ENCODE data around the gene MXD3. TPM values are rescaled to one million over a fixed set of nuclear protein-coding genes. Genes with fewer than 3 reads are reported as not detected.

The MXD3 gene
- total and polyA plus RNA-seq, 10 of the 15 experiments (the other 5 are each of a cell fraction or from before 2014, with no cell fraction given), result 0.24 to 29.8 (median 13.5) TPM

DNA sequence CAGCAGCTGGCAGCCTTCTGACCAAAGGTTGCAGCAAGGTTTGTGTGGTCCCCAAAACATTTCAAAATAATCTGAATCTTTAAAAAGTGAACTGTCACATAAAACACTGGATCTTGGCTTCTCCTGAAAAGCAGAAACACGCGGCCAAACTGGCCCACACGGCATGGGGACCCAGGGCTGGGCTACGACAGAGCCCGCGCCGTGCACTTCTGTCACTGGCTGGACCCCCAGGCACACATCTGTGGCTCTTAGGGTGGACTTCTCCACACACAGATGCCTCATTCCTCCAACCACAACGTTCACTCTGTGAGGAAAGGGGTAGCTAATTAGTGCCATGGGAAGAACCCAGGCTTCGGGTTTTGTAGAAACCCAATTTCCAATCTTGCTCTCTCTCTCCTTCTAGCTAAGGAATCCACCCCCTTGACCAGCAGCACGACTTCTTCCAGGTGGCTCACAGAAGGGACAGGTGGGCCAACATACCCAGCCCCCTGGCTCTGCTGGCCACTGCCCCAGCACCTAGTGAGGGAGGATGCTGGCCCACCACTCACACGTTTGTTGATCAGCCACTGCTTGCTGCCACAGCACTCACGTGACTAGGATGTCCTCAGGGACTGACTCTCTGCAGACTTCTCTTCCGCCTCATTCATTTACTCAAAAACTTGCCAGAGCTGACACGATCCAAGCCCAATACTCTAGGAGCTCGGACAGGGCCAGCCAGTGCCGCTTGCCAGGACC is 21.9 kb upstream of the MXD3 start:
- intact Hi-C loops (cut with micrococcal nuclease; ENCODE audit: unreplicated experiment), result no loop called here

More for the DNA sequence above, 21.9 kb upstream of the MXD3 start:
- H3K4me1 ChIP-seq (ENCODE audit: control insufficient read depth, insufficient read depth, low read length), result no peaks in the 10 kb centered on the region
- H3K9me3 ChIP-seq (replicated peaks; ENCODE audit: control insufficient read depth, insufficient read depth, low read length), result no peaks in the 10 kb centered on the region
- in situ Hi-C loops (cut with MboI), result no loop called here
- POLR2A ChIA-PET, result interaction anchor here (0.7 to 1.2 kb wide), 2 partner anchors 13 to 17 kb away, joined by 3 to 7 read pairs; no protein-coding TSS in a partner anchor
- RAD21 ChIA-PET (ENCODE audit: unreplicated experiment), result no interaction called here
- peaks cover 26 to 69% of the 10 kb centered on the region in 2 experiments for H3K36me3 ChIP-seq (ENCODE audit: control insufficient read depth in 2 of 2, insufficient read depth in 2 of 2, low read length in 1 of 2)
- ATAC-seq (no peak), DNase-seq (ENCODE audit: low read depth, low spot score) (no peak), FAIRE-seq (no peak)
- TSS peak; percentile 15 for BruUV-seq (replicated peaks)
- H3K9ac ChIP-seq (ENCODE audit: control insufficient read depth, insufficient read depth, low read length), result no peak overlapping the region
- TF ChIP-seq SMAD5 (IDR thresholded peaks at IDR 0.05; ENCODE audit: low read depth), result no peak
- TF ChIP-seq, protein P1, sequence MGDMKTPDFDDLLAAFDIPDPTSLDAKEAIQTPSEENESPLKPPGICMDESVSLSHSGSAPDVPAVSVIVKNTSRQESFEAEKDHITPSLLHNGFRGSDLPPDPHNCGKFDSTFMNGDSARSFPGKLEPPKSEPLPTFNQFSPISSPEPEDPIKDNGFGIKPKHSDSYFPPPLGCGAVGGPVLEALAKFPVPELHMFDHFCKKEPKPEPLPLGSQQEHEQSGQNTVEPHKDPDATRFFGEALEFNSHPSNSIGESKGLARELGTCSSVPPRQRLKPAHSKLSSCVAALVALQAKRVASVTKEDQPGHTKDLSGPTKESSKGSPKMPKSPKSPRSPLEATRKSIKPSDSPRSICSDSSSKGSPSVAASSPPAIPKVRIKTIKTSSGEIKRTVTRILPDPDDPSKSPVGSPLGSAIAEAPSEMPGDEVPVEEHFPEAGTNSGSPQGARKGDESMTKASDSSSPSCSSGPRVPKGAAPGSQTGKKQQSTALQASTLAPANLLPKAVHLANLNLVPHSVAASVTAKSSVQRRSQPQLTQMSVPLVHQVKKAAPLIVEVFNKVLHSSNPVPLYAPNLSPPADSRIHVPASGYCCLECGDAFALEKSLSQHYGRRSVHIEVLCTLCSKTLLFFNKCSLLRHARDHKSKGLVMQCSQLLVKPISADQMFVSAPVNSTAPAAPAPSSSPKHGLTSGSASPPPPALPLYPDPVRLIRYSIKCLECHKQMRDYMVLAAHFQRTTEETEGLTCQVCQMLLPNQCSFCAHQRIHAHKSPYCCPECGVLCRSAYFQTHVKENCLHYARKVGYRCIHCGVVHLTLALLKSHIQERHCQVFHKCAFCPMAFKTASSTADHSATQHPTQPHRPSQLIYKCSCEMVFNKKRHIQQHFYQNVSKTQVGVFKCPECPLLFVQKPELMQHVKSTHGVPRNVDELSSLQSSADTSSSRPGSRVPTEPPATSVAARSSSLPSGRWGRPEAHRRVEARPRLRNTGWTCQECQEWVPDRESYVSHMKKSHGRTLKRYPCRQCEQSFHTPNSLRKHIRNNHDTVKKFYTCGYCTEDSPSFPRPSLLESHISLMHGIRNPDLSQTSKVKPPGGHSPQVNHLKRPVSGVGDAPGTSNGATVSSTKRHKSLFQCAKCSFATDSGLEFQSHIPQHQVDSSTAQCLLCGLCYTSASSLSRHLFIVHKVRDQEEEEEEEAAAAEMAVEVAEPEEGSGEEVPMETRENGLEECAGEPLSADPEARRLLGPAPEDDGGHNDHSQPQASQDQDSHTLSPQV (IDR thresholded peaks at IDR 0.05), result no peak
- TF ChIP-seq POLR2AphosphoS5 (IDR thresholded peaks at IDR 0.05; ENCODE audit: low read length), result no peak
- TF ChIP-seq NRF1 (conservative IDR thresholded peaks at IDR 0.05; ENCODE audit: low read depth, low read length), result no peak
- no peak for TF ChIP-seq CHD1 (IDR thresholded peaks at IDR 0.05; ENCODE audit: low read depth, low read length)
- TF ChIP-seq, protein P2, sequence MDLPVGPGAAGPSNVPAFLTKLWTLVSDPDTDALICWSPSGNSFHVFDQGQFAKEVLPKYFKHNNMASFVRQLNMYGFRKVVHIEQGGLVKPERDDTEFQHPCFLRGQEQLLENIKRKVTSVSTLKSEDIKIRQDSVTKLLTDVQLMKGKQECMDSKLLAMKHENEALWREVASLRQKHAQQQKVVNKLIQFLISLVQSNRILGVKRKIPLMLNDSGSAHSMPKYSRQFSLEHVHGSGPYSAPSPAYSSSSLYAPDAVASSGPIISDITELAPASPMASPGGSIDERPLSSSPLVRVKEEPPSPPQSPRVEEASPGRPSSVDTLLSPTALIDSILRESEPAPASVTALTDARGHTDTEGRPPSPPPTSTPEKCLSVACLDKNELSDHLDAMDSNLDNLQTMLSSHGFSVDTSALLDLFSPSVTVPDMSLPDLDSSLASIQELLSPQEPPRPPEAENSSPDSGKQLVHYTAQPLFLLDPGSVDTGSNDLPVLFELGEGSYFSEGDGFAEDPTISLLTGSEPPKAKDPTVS (IDR thresholded peaks at IDR 0.05; ENCODE audit: low read depth, low read length), result no peak
- TF ChIP-seq SPI1 (IDR thresholded peaks at IDR 0.05; ENCODE audit: borderline replicate concordance, insufficient read depth, low read depth, low read length), result no peak
- no peak for TF ChIP-seq TCF7 (IDR thresholded peaks at IDR 0.05; ENCODE audit: borderline replicate concordance)
- TF ChIP-seq DPF2 (IDR thresholded peaks at IDR 0.05), result no peak
- TF ChIP-seq MEF2A (IDR thresholded peaks at IDR 0.05; ENCODE audit: insufficient read depth, low read depth, low read length), result no peak
- TF ChIP-seq ZSCAN29 (IDR thresholded peaks at IDR 0.05), result no peak
- TF ChIP-seq EGR1 (IDR thresholded peaks at IDR 0.05; ENCODE audit: borderline replicate concordance in 1 of 2, low read depth in 2 of 2, low read length in 2 of 2), result no peak
- no peak for TF ChIP-seq MEF2B (IDR thresholded peaks at IDR 0.05; ENCODE audit: partially characterized antibody, poor library complexity, severe bottlenecking)
- no peaks in the 10 kb centered on the region for H3K27me3 ChIP-seq (replicated peaks in 1 of 2; ENCODE audit: control insufficient read depth in 2 of 2, insufficient read depth in 2 of 2, low read length in 1 of 2)
- H3K4me2 ChIP-seq (ENCODE audit: control insufficient read depth, insufficient read depth), result no peak overlapping the region
- no peak overlapping the region for H2AFZ ChIP-seq (ENCODE audit: control insufficient read depth, low read depth, low read length)
- CTCF ChIA-PET, result interaction anchor here (1.3 kb wide), 1 partner anchor 15 kb away, joined by 3 read pairs; no protein-coding TSS in a partner anchor
- H4K20me1 ChIP-seq (ENCODE audit: control insufficient read depth, insufficient read depth), result no peaks in the 10 kb centered on the region; the same call in 1 of the 2 replicates
- H3K4me3 ChIP-seq, result no peak overlapping the region
- no peaks in the 10 kb centered on the region; the same call in 1 of the 2 replicates for H3K79me2 ChIP-seq (ENCODE audit: control insufficient read depth, insufficient read depth, low read length)
- no peak overlapping the region for H3K27ac ChIP-seq (ENCODE audit: control insufficient read depth, insufficient read depth)
- 93% methylated on average over 16 of the region's 16 CpGs for WGBS (ENCODE audit: insufficient coverage, insufficient replicate concordance, low lambda C conversion rate, missing lambda C conversion rate)
- SMC1A ChIA-PET (ENCODE audit: uncharacterized antibody, unreplicated experiment), result no interaction called here

All from GM12878 (cell line).